A549 (cell line): ENCODE data around the gene KCND3.

Experiments
- CTCF ChIP-seq: fragments of >200 bp; sonication (Bioruptor Twin); formaldehyde crosslinking; IDR thresholded peaks from 3 replicates; pipeline ENCODE4 v1.5.1; 2016
- GATA3 ChIP-seq: IDR thresholded peaks from 2 replicates; pipeline ENCODE4 v1.6.1; 2012; ENCODE audit warnings: borderline replicate concordance
- HES2 ChIP-seq: fragments of >200 bp; sonication (Bioruptor Twin); formaldehyde crosslinking; IDR thresholded peaks from 2 replicates; pipeline ENCODE4 v1.6.1; 2016
- JUN ChIP-seq, 2 experiments: fragments of >200 bp; sonication (Bioruptor Twin); formaldehyde crosslinking; IDR thresholded peaks; 2 replicates in 1 of 2; 3 replicates in 1 of 2; pipeline ENCODE4 v1.6.1; 2016 to 2017
- MAX ChIP-seq: IDR thresholded peaks from 2 replicates; pipeline ENCODE4 v1.6.1; 2012
- PHF8 ChIP-seq: fragments of 200-600 bp; sonication (generic); IDR thresholded peaks from 2 replicates; pipeline ENCODE4 v1.6.1; 2016; ENCODE audit warnings: low read depth, mild to moderate bottlenecking, antibody characterized with exemption, moderate library complexity, borderline replicate concordance
- POLR2A ChIP-seq: IDR thresholded peaks from 2 replicates; pipeline ENCODE4 v1.6.1; 2012; ENCODE audit warnings: mild to moderate bottlenecking, low read length
- REST ChIP-seq: fragments of 200-600 bp; sonication (generic); IDR thresholded peaks from 2 replicates; pipeline ENCODE4 v1.6.1; 2016; ENCODE audit warnings: antibody characterized with exemption, mild to moderate bottlenecking, moderate library complexity
- RFX5 ChIP-seq: fragments of 450-650 bp; IDR thresholded peaks from 2 replicates; pipeline ENCODE4 v1.7.1; 2014; ENCODE audit warnings: antibody characterized with exemption, mild to moderate bottlenecking, moderate library complexity
- RNF2 ChIP-seq: fragments of 200-600 bp; sonication (generic); IDR thresholded peaks from 2 replicates; pipeline ENCODE4 v1.6.1; 2016; ENCODE audit warnings: low read depth, mild to moderate bottlenecking, antibody characterized with exemption, moderate library complexity, borderline replicate concordance
- SMC3 ChIP-seq: fragments of >200 bp; sonication (Bioruptor Twin); formaldehyde crosslinking; IDR thresholded peaks from 3 replicates; pipeline ENCODE4 v1.6.1; 2018; ENCODE audit warnings: inconsistent platforms
- ZFP36 ChIP-seq: fragments of 450-650 bp; IDR thresholded peaks from 2 replicates; pipeline ENCODE4 v1.6.1; 2014; ENCODE audit warnings: borderline replicate concordance; ENCODE audit not compliant: partially characterized antibody

GRCh38 chr1:111768023-111768422, 221.4 kb downstream of the KCND3 start:
- TF ChIP-seq CTCF (no peak), POLR2A (no peak), RFX5 (no peak), PHF8 (no peak), ZFP36 (no peak), HES2 (no peak), MAX (no peak), SMC3 (no peak), REST (no peak), GATA3 (no peak), RNF2 (no peak), JUN (IDR thresholded peaks at IDR 0.05) (no peak)
